Vagina (tissue), 2 donors: ENCODE measurements around the gene HAGHL.

ENCODE experiments used
- POLR2A ChIP-seq, 2 donors: fragments of 450-650 bp; IDR thresholded peaks; one replicate each; pipeline ENCODE4 v1.6.1; 2017; ENCODE audit warnings: antibody characterized with exemption in 2 of 2, mild to moderate bottlenecking in 2 of 2, moderate library complexity in 2 of 2
- TF ChIP-seq, protein P1 (sequence below), 3 experiments: fragments of 450-650 bp in 2 of 3; fragments of 200-600 bp in 1 of 3; sonication (generic) in 1 of 3; IDR thresholded peaks; one replicate each; pipeline ENCODE4 v1.5.1; 2017 to 2019; ENCODE audit warnings: antibody characterized with exemption in 3 of 3, mild to moderate bottlenecking in 2 of 3, moderate library complexity in 2 of 3

DNA sequence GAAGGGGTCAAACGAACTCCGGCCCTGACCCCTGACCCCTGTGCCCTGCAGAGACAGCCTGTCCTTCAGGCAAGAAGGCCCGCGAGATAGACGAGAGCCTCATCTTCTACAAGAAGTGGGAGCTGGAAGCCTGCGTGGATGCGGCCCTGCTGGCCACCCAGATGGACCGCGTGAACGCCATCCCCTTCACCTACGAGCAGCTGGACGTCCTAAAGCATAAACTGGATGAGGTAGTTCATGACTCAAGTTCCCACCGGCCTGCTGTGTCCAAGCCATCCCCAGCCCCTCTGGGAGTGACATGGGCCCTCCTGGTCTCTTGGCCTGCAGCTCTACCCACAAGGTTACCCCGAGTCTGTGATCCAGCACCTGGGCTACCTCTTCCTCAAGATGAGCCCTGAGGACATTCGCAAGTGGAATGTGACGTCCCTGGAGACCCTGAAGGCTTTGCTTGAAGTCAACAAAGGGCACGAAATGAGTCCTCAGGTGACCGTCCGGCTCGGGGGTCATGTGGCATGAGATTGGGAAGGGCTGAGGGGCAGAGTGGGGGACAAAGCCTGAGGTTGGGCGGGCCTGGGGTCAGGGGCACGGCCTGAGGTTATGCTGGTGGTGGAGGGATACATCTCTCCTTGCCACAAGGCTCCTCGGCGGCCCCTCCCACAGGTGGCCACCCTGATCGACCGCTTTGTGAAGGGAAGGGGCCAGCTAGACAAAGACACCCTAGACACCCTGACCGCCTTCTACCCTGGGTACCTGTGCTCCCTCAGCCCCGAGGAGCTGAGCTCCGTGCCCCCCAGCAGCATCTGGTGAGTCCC is 39.3 kb downstream of the HAGHL start:
- TF ChIP-seq, protein P1, sequence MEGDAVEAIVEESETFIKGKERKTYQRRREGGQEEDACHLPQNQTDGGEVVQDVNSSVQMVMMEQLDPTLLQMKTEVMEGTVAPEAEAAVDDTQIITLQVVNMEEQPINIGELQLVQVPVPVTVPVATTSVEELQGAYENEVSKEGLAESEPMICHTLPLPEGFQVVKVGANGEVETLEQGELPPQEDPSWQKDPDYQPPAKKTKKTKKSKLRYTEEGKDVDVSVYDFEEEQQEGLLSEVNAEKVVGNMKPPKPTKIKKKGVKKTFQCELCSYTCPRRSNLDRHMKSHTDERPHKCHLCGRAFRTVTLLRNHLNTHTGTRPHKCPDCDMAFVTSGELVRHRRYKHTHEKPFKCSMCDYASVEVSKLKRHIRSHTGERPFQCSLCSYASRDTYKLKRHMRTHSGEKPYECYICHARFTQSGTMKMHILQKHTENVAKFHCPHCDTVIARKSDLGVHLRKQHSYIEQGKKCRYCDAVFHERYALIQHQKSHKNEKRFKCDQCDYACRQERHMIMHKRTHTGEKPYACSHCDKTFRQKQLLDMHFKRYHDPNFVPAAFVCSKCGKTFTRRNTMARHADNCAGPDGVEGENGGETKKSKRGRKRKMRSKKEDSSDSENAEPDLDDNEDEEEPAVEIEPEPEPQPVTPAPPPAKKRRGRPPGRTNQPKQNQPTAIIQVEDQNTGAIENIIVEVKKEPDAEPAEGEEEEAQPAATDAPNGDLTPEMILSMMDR (IDR thresholded peaks at IDR 0.05) = no peak
- TF ChIP-seq POLR2A (IDR thresholded peaks at IDR 0.05) = no peak
